Measurements from ENCODE around the gene OSGIN1.

GRCh38 chr16:83992624-83993023 lies 39.6 kb downstream of the OSGIN1 start:
- no peak for TF ChIP-seq BHLHE40 (IDR thresholded peaks at IDR 0.05; ENCODE audit: borderline replicate concordance)
- no peak for TF ChIP-seq SUZ12 (IDR thresholded peaks at IDR 0.05)
- TF ChIP-seq TARDBP (IDR thresholded peaks at IDR 0.05), result no peak
- TF ChIP-seq ELF4 (IDR thresholded peaks at IDR 0.05), result no peak
- TF ChIP-seq PKNOX1 (IDR thresholded peaks at IDR 0.05), result no peak
- no peak for TF ChIP-seq ZNF384 (IDR thresholded peaks at IDR 0.05)
- no peak for TF ChIP-seq NFRKB (IDR thresholded peaks at IDR 0.05)
